H1 (cell line): Measurements from ENCODE around the gene DOCK8. TPM values are rescaled to one million over a fixed set of nuclear protein-coding genes. Genes with fewer than 3 reads are reported as not detected.

Experiments used
- BRCA1 ChIP-seq: IDR thresholded peaks from 2 replicates; pipeline ENCODE4 v1.6.1; 2012; ENCODE audit warnings: low read depth, low read length, improper control_type of control experiment
- CHD7 ChIP-seq: fragments of 300-600 bp; sonication (generic); IDR thresholded peaks from 2 replicates; pipeline ENCODE4 v1.7.1; 2012; ENCODE audit warnings: low read length, moderate library complexity, mild to moderate bottlenecking, inconsistent platforms; ENCODE audit not compliant: insufficient replicate concordance
- EZH2 ChIP-seq: fragments of 200-600 bp; sonication (generic); IDR thresholded peaks from 2 replicates; pipeline ENCODE4 v1.7.1; 2012; ENCODE audit warnings: low read depth, mild to moderate bottlenecking, moderate library complexity, low read length, inconsistent platforms; ENCODE audit not compliant: severe bottlenecking
- KDM1A ChIP-seq: fragments of 200-600, 300-600 bp; sonication (generic); IDR thresholded peaks from 2 replicates; pipeline ENCODE4 v1.7.1; 2016; ENCODE audit warnings: mild to moderate bottlenecking, low read length, borderline replicate concordance
- NANOG ChIP-seq: IDR thresholded peaks from 2 replicates; pipeline ENCODE4 v1.6.1; 2011; ENCODE audit warnings: low read length, low read depth, mild to moderate bottlenecking, inconsistent platforms; ENCODE audit not compliant: insufficient read depth, poor library complexity, severe bottlenecking
- PHF8 ChIP-seq: fragments of 200-600 bp; sonication (generic); conservative IDR thresholded peaks from 2 replicates; pipeline ENCODE4 v1.7.1; 2012; ENCODE audit warnings: low read depth, mild to moderate bottlenecking, inconsistent platforms, low read length, moderate library complexity
- POLR2AphosphoS5 ChIP-seq: IDR thresholded peaks from 2 replicates; pipeline ENCODE4 v1.6.1; 2011; ENCODE audit warnings: low read depth, low read length
- RFX5 ChIP-seq: IDR thresholded peaks from 2 replicates; pipeline ENCODE4 v1.6.1; 2011; ENCODE audit warnings: low read depth, low read length, improper control_type of control experiment, borderline replicate concordance
- polyA plus RNA-seq, 7 experiments: library from polyadenylated mRNA; depleted of rRNA in 3 of 7; stranded (reverse) in 5 of 7; unstranded in 2 of 7; fragments of >200 nt in 5 of 7; fragments of 200-250 nt in 2 of 7; gene quantifications; 1 replicate in 5 of 7; 2 replicates in 1 of 7; 4 replicates in 1 of 7; pipeline versions ENCODE4 v1.2.1 to v1.2.3, GENCODE V29; 2011 to 2013; ENCODE audit warnings: missing spikeins in 2 of 7, mixed read lengths in 2 of 7
- total RNA-seq: library from RNA; stranded (reverse); fragmentation: NEBNext Ultra II Directional; extraction: Animal tissue kit (Norgen Biotek cat#: 25700); gene quantifications from 2 replicates; pipeline ENCODE4 v1.2.1, GENCODE V29; 2021

DOCK8 gene
- total and polyA plus RNA-seq, 2 of the 8 experiments (the other 6 are each of a cell fraction or from before 2014, with no cell fraction given) = 0.57 to 2.0 TPM

DNA sequence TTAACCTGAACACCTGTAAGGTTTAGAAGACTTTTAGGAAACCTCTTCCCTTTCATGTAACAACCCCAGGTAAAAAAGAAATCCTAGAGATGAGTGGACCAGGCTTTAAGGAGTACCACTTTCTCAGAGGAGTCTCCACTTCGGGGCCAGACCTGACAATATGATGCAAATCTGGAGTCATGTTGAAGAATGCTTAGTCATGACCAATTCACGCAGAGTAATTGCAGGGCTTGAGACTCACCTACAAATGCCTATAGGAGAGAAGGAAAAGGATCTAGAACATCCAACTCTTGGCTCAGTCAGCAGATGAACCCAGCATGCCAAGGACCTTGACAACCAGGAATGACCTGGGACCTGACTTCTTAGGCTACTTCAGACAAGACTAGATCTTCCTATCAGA lies 235.4 kb downstream of the DOCK8 start (continued):
- TF ChIP-seq CHD7 = no peak
- no peak for TF ChIP-seq BRCA1
- no peak for TF ChIP-seq EZH2
- no peak for TF ChIP-seq POLR2AphosphoS5
- TF ChIP-seq KDM1A = no peak
- TF ChIP-seq RFX5 = no peak
- TF ChIP-seq PHF8 = no peak
- TF ChIP-seq NANOG = no peak
- TF ChIP-seq, all 59 proteins: peak for 0
